ENCODE results near the gene IBA57. TPM values are rescaled to one million over a fixed set of nuclear protein-coding genes. Genes with fewer than 3 reads are reported as not detected.

Gene IBA57
- total and polyA plus RNA-seq, 11 donors = 4.8 to 18.6 (median 11.8) TPM

GRCh38 chr1:228141226-228142044 is 24.2 kb upstream of the IBA57 start:
- Histone ChIP-seq H3K4me3 (peak overlapping the region; percentile 84 to 100 (median 93)), H3K4me1 (peaks cover 14 to 59% (median 44%) of the 10 kb centered on the region in 12 donors), H3K9me3 (no peaks in the 10 kb centered on the region), H3K27ac (peak overlapping the region; percentile 87 to 100 (median 99)), H3K27me3 (no peaks in the 10 kb centered on the region), H3K36me3 (peaks cover 0 to 29% (median 11%) of the 10 kb centered on the region in 9 donors)
- 19 to 30% (median 26%) methylated on average over 16 to 27 of the region's 27 CpGs for WGBS, 4 donors
- intact Hi-C loops (cut with DNase I) = loop anchor here in 5 of 10 donors (1.0 to 2.0 kb wide), 4 partner anchors 21 to 33 kb away; partner anchors contain the start of genes IBA57 (in 4 of the 5) and MRPL55 (in 1 of the 5)
- ATAC-seq = peak in 2 of 4 donors; percentile 18 to 26
- DNase-seq = peak; percentile 77 to 85 (median 80)
- no peak for TF ChIP-seq CTCF (IDR thresholded peaks at IDR 0.05)
- TF ChIP-seq POLR2A (IDR thresholded peaks at IDR 0.05) = no peak

- Histone ChIP-seq H3K36me3 (peaks cover 0 to 37% (median 17%) of the 10 kb centered on the region in 9 donors), H3K27ac (peak overlapping the region; percentile 41 to 100 (median 99)), H3K27me3 (no peaks in the 10 kb centered on the region), H3K4me1 (peaks cover 14 to 59% (median 44%) of the 10 kb centered on the region in 12 donors), H3K9me3 (no peaks in the 10 kb centered on the region), H3K4me3 (peak overlapping the region in 11 of 12 donors; percentile 84 to 100 (median 93))
- DNase-seq (peak in 3 of 5 donors; percentile 13 to 35 (median 33)), ATAC-seq (no peak)
- no peak for TF ChIP-seq CTCF (IDR thresholded peaks at IDR 0.05)
- TF ChIP-seq POLR2A (IDR thresholded peaks at IDR 0.05) = no peak
- intact Hi-C loops (cut with DNase I) = no loop called here
- 75 to 80% (median 78%) methylated on average over 14 to 16 of the region's 16 CpGs for WGBS, 4 donors
These were observed 23.4 kb upstream of the IBA57 start for GRCh38 chr1:228142155-228142691.

GRCh38 chr1:228142701-228143136 is 22.9 kb upstream of the IBA57 start:
- ATAC-seq (no peak), DNase-seq (peak in 1 of 5 donors; percentile 8)
- WGBS, 4 donors = 77 to 80% (median 79%) methylated on average over 8 to 11 of the region's 11 CpGs
- intact Hi-C loops (cut with DNase I) = loop anchor here in 1 of 10 donors (1.0 kb wide), 1 partner anchor 13 kb away; no protein-coding TSS in a partner anchor
- TF ChIP-seq CTCF (IDR thresholded peaks at IDR 0.05) (no peak), POLR2A (IDR thresholded peaks at IDR 0.05) (no peak)
- no peaks in the 10 kb centered on the region for H3K9me3 ChIP-seq
- H3K4me3 ChIP-seq = peak overlapping the region in 4 of 12 donors; percentile 85 to 100 (median 96)
- H3K36me3 ChIP-seq = peaks cover 0 to 42% (median 22%) of the 10 kb centered on the region in 9 donors
- H3K27ac ChIP-seq = peak overlapping the region in 9 of 12 donors; percentile 94 to 100 (median 99)
- peaks cover 14 to 59% (median 46%) of the 10 kb centered on the region in 12 donors for H3K4me1 ChIP-seq
- H3K27me3 ChIP-seq = no peaks in the 10 kb centered on the region
